ENCODE results near the gene ALK.
"Not testable (repeated sequence)": the region's sequence is repeated elsewhere in the genome, so short reads cannot be mapped to it uniquely, and the experiment has no call there.

The ALK gene

GRCh38 chr2:29262681-29263260 is 658.6 kb downstream of the ALK start:
- DNase-seq = no peak

- DNase-seq = no peak
Measured at GRCh38 chr2:29261003-29261402, 660.4 kb downstream of the ALK start.

- DNase-seq = no peak
Measured at GRCh38 chr2:29260142-29260772, 661.1 kb downstream of the ALK start.

GRCh38 chr2:29259221-29259620 is 662.2 kb downstream of the ALK start:
- no peak for DNase-seq

- no peak for DNase-seq
Measured at GRCh38 chr2:29255004-29255403, 666.4 kb downstream of the ALK start.

GRCh38 chr2:29253495-29254275 is 667.7 kb downstream of the ALK start:
- DNase-seq = not testable (repeated sequence)

GRCh38 chr2:29253026-29253425 is 668.4 kb downstream of the ALK start:
- DNase-seq = no peak

GRCh38 chr2:29251406-29251805 is 670.0 kb downstream of the ALK start:
- no peak for DNase-seq

GRCh38 chr2:29250977-29251376 is 670.4 kb downstream of the ALK start:
- DNase-seq = no peak

- DNase-seq = no peak
Measured at GRCh38 chr2:29249666-29250253, 671.6 kb downstream of the ALK start.

GRCh38 chr2:29247336-29247914 is 674.0 kb downstream of the ALK start:
- no peak for DNase-seq

GRCh38 chr2:29246383-29247300 is 674.7 kb downstream of the ALK start:
- no peak for DNase-seq

GRCh38 chr2:29245742-29246382 is 675.5 kb downstream of the ALK start:
- no peak for DNase-seq

GRCh38 chr2:29245035-29245741 is 676.2 kb downstream of the ALK start:
- not testable (repeated sequence) for DNase-seq

- no peak for DNase-seq
Measured at GRCh38 chr2:29242621-29243375, 678.6 kb downstream of the ALK start.

- DNase-seq = no peak
Measured at GRCh38 chr2:29241955-29242565, 679.3 kb downstream of the ALK start.

GRCh38 chr2:29241341-29241740 is 680.0 kb downstream of the ALK start:
- no peak for DNase-seq

GRCh38 chr2:29240601-29241000 is 680.8 kb downstream of the ALK start:
- DNase-seq = no peak

GRCh38 chr2:29239209-29239960 is 682.0 kb downstream of the ALK start:
- DNase-seq = no peak

Measured in GOT3 (cell line).